ENCODE measurements around the gene TRPV4.
A peak's percentile ranks its signal among the peaks of the same experiment; 100 is the strongest.
"Not testable (repeated sequence)": the region's sequence is repeated elsewhere in the genome, so short reads cannot be mapped to it uniquely, and the experiment has no call there.

TRPV4 gene

DNA sequence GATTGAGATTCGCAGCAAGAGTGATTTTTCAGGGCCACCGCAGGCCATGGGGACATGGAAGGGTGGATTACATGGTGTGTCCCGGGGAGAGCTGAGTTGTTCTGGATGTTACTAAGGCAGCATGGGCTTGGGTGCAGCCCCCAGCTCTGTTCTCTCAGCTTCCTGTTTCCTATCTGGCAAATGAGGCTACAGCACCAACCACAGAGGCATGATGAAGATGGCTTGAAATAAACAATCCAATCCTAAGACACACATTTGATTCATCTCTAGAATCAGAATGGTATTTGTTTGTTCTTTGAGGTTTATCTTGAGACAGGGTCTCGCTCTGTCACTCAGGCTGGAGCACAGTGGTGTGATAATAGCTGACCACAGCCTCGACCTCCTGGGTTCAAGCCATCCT is 25.6 kb upstream of the TRPV4 start:
- H3K36me3 ChIP-seq (ENCODE audit: control insufficient read depth in 4 of 4, insufficient read depth in 4 of 4, low read length in 3 of 4) = peaks cover 5 to 38% (median 25%) of the 10 kb centered on the region in 4 experiments
- 96% methylated on average over 4 of the region's 5 CpGs for WGBS (ENCODE audit: insufficient coverage)
- ChIA-PET CTCF (interaction anchor here (0.9 to 1.6 kb wide), 3 partner anchors 12 to 23 kb away, joined by 3 to 5 read pairs (median 3); no protein-coding TSS in a partner anchor), POLR2A (interaction anchor here (0.8 kb wide), 1 partner anchor 10 kb away, joined by 3 read pairs; no protein-coding TSS in a partner anchor)
- H3K4me3 ChIP-seq (ENCODE audit: control insufficient read depth in 1 of 7, extremely low read depth in 1 of 7, insufficient read depth in 4 of 7, low read depth in 2 of 7, low read length in 6 of 7) = no peak overlapping the region
- no peaks in the 10 kb centered on the region for H3K27me3 ChIP-seq (replicated peaks in 2 of 5; ENCODE audit: control insufficient read depth in 4 of 5, insufficient read depth in 5 of 5, low read length in 4 of 5)
- H3K4me1 ChIP-seq (ENCODE audit: control extremely low read depth in 1 of 4, control insufficient read depth in 4 of 4, insufficient read depth in 4 of 4, low read length in 3 of 4) = no peaks in the 10 kb centered on the region
- H3K9me3 ChIP-seq (ENCODE audit: control extremely low read depth in 1 of 5, control insufficient read depth in 4 of 5, insufficient read depth in 2 of 5, low read depth in 1 of 5, low read length in 4 of 5) = no peaks in the 10 kb centered on the region
- DNase-seq = peak in 1 of 3 donors; percentile 15
- no peak overlapping the region for H3K27ac ChIP-seq (ENCODE audit: insufficient read depth in 1 of 2, low read depth in 1 of 2, low read length in 2 of 2, poor library complexity in 1 of 2, severe bottlenecking in 2 of 2)

DNA sequence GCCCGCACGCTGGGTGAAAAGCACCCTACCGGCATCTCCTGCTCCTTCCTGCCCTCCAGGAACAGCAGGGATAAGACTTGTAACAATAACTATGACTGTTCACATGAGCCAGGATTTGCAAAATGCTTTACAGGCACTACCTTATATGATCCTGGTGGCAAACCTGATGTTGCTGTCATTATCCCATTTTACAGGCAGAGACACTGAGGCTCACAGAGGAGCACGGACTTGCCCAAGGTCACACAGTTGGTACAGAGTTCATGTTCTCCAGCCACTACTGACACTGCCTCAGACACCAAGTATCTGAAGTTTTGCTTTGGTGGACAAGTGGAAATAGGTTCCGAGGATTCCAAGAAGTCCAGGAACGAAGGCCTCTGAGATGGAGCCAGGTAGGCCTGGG is 24.5 kb upstream of the TRPV4 start:
- no peaks in the 10 kb centered on the region for H3K4me1 ChIP-seq (ENCODE audit: control extremely low read depth in 1 of 4, control insufficient read depth in 4 of 4, insufficient read depth in 4 of 4, low read length in 3 of 4)
- peaks cover 8 to 38% (median 26%) of the 10 kb centered on the region in 4 experiments for H3K36me3 ChIP-seq (ENCODE audit: control insufficient read depth in 4 of 4, insufficient read depth in 4 of 4, low read length in 3 of 4)

DNA sequence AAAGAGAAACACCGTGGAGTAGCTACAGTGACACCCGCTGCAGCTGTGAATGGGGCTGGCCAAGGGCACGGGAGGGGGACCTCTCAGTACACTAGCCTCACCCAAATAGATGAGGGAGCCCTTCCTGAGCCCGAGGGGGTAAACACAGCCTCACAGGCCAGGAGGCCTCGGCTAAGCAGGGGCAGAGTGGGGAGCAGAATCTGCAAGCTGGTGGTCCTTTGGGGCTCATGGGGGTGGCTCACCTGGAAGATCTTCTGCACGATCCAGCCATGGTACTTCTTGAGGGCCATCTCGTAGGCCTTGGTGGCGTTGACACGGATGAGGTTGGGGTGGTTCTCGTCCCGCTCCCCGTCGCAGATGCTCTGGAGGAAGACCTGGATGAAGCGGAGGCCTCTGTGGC is 22.2 kb upstream of the TRPV4 start:
- no peak for DNase-seq
- 97% methylated on average over 13 of the region's 14 CpGs for WGBS (ENCODE audit: insufficient coverage)
- Histone ChIP-seq H3K9me3 (ENCODE audit: control extremely low read depth in 1 of 5, control insufficient read depth in 4 of 5, insufficient read depth in 2 of 5, low read depth in 1 of 5, low read length in 4 of 5) (no peaks in the 10 kb centered on the region), H3K36me3 (ENCODE audit: control insufficient read depth in 4 of 4, insufficient read depth in 4 of 4, low read length in 3 of 4) (peaks cover 10 to 39% (median 22%) of the 10 kb centered on the region in 4 experiments), H3K4me1 (ENCODE audit: control extremely low read depth in 1 of 4, control insufficient read depth in 4 of 4, insufficient read depth in 4 of 4, low read length in 3 of 4) (no peaks in the 10 kb centered on the region), H3K27me3 (replicated peaks in 2 of 5; ENCODE audit: control insufficient read depth in 4 of 5, insufficient read depth in 5 of 5, low read length in 4 of 5) (no peaks in the 10 kb centered on the region), H3K4me3 (ENCODE audit: control insufficient read depth in 1 of 7, extremely low read depth in 1 of 7, insufficient read depth in 4 of 7, low read depth in 2 of 7, low read length in 6 of 7) (no peak overlapping the region), H3K27ac (ENCODE audit: insufficient read depth in 1 of 2, low read depth in 1 of 2, low read length in 2 of 2, poor library complexity in 1 of 2, severe bottlenecking in 2 of 2) (no peak overlapping the region)
- ChIA-PET CTCF (interaction anchor here (1.8 to 4.8 kb wide), 4 partner anchors 10 to 75 kb away, joined by 6 to 47 read pairs (median 14); no protein-coding TSS in a partner anchor), POLR2A (interaction anchor here (0.6 kb wide), 1 partner anchor 13 kb away, joined by 3 read pairs; no protein-coding TSS in a partner anchor)

More for the DNA sequence above, 24.5 kb upstream of the TRPV4 start:
- Histone ChIP-seq H3K4me3 (ENCODE audit: control insufficient read depth in 1 of 7, extremely low read depth in 1 of 7, insufficient read depth in 4 of 7, low read depth in 2 of 7, low read length in 6 of 7) (no peak overlapping the region), H3K27ac (ENCODE audit: insufficient read depth in 1 of 2, low read depth in 1 of 2, low read length in 2 of 2, poor library complexity in 1 of 2, severe bottlenecking in 2 of 2) (no peak overlapping the region), H3K27me3 (replicated peaks in 2 of 5; ENCODE audit: control insufficient read depth in 4 of 5, insufficient read depth in 5 of 5, low read length in 4 of 5) (no peaks in the 10 kb centered on the region), H3K9me3 (ENCODE audit: control extremely low read depth in 1 of 5, control insufficient read depth in 4 of 5, insufficient read depth in 2 of 5, low read depth in 1 of 5, low read length in 4 of 5) (no peaks in the 10 kb centered on the region)
- CTCF ChIA-PET = interaction anchor here (0.8 to 0.9 kb wide), 2 partner anchors 12 to 24 kb away, joined by 3 to 4 read pairs; no protein-coding TSS in a partner anchor
- POLR2A ChIA-PET = no interaction called here
- WGBS (ENCODE audit: insufficient coverage) = 100% methylated on average over 6 of the region's 6 CpGs
- DNase-seq = no peak

DNA sequence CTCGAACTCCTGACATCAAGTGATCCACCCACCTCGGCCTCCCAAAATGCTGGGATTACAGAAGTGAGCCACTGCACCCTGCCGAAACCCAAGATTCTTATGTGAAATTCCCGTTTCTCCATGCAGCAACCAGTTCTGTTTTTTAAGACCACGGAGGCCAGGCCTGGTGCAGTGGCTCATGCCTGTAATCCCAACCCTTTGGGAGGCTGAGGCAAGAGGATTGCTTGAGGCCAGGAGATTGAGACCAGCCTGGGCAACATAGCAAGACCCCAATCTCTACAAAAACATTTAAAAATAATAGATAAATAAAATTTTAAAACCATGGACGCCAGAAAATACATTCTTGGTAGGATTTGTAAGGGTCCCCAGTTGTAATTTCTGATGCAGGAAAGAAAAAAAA is 17.3 kb upstream of the TRPV4 start:
- WGBS (ENCODE audit: insufficient coverage) = 97% methylated on average over 5 of the region's 6 CpGs
- H3K27ac ChIP-seq (ENCODE audit: insufficient read depth in 1 of 2, low read depth in 1 of 2, low read length in 2 of 2, poor library complexity in 1 of 2, severe bottlenecking in 2 of 2); H3K4me1 ChIP-seq (ENCODE audit: control extremely low read depth in 1 of 4, control insufficient read depth in 4 of 4, insufficient read depth in 4 of 4, low read length in 3 of 4); H3K27me3 ChIP-seq (replicated peaks in 2 of 5; ENCODE audit: control insufficient read depth in 4 of 5, insufficient read depth in 5 of 5, low read length in 4 of 5); POLR2A ChIA-PET; DNase-seq; H3K4me3 ChIP-seq (ENCODE audit: control insufficient read depth in 1 of 7, extremely low read depth in 1 of 7, insufficient read depth in 4 of 7, low read depth in 2 of 7, low read length in 6 of 7); H3K9me3 ChIP-seq (ENCODE audit: control extremely low read depth in 1 of 5, control insufficient read depth in 4 of 5, insufficient read depth in 2 of 5, low read depth in 1 of 5, low read length in 4 of 5); CTCF ChIA-PET: not testable (repeated sequence)
- peaks cover 7 to 18% (median 13%) of the 10 kb centered on the region in 4 experiments for H3K36me3 ChIP-seq (ENCODE audit: control insufficient read depth in 4 of 4, insufficient read depth in 4 of 4, low read length in 3 of 4)

DNA sequence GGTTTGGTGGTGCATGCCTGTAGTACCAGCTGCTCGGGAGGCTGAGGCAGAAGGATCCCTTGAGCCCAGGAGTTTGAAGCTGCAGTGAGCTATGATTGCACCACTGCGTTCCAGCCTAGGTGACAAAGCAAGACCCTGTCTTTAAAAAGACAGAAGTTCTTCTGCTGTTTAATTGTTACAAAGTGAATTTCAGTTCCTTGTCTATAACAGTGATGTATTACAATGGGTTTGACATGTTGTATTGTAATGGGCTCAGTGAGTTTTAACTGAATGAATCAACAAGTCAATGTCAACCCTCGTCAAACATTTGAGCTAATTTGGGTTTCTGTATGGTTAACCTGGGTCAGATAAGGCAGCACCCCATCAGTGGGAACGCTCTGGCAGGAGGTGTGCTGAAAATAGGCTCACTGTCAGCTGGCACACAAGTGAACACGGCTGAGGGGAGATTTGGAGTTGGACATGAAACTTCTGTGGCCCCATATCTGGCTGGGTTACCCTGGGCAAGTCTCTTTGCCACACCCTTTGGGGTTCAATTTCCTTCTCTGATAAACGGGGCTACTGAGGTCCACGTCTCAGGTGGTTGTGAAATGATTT is 14.0 kb upstream of the TRPV4 start:
- Histone ChIP-seq H3K4me1 (ENCODE audit: control extremely low read depth in 1 of 4, control insufficient read depth in 4 of 4, insufficient read depth in 4 of 4, low read length in 3 of 4) (peaks cover 1 to 8% (median 4%) of the 10 kb centered on the region in 4 experiments), H3K27ac (ENCODE audit: insufficient read depth in 1 of 2, low read depth in 1 of 2, low read length in 2 of 2, poor library complexity in 1 of 2, severe bottlenecking in 2 of 2) (no peak overlapping the region), H3K9me3 (ENCODE audit: control extremely low read depth in 1 of 5, control insufficient read depth in 4 of 5, insufficient read depth in 2 of 5, low read depth in 1 of 5, low read length in 4 of 5) (no peaks in the 10 kb centered on the region), H3K36me3 (ENCODE audit: control insufficient read depth in 4 of 4, insufficient read depth in 4 of 4, low read length in 3 of 4) (peaks cover 0 to 3% (median under 1%) of the 10 kb centered on the region in 4 experiments), H3K4me3 (ENCODE audit: control insufficient read depth in 1 of 7, extremely low read depth in 1 of 7, insufficient read depth in 4 of 7, low read depth in 2 of 7, low read length in 6 of 7) (no peak overlapping the region), H3K27me3 (replicated peaks in 2 of 5; ENCODE audit: control insufficient read depth in 4 of 5, insufficient read depth in 5 of 5, low read length in 4 of 5) (no peaks in the 10 kb centered on the region)
- CTCF ChIA-PET = interaction anchor here (0.7 to 5.8 kb wide), 4 partner anchors 10 to 81 kb away, joined by 3 to 57 read pairs (median 8); no protein-coding TSS in a partner anchor
- POLR2A ChIA-PET = interaction anchor here (0.6 kb wide), 1 partner anchor 24 kb away, joined by 5 read pairs; no protein-coding TSS in a partner anchor
- DNase-seq = no peak
- 85% methylated on average over 4 of the region's 7 CpGs for WGBS (ENCODE audit: insufficient coverage)

DNA sequence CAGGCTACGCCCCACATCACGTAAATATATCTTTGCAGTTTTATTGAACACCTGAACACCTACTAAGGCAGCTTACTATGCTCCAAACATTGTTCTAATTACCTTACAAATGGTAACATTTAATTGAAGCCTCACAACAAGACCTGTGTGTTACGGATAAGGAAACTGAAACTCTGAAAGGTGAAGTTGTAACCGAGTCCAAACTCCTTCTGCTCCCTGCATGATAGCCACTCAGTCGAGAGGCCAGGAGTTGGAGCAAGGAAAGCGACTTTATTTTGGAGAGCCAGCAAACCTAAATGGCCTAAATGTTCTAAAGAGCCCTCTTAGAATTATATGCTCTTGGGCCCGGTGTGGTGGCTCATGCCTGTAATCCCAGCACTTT is 12.6 kb upstream of the TRPV4 start:
- DNase-seq = no peak
- ChIA-PET POLR2A (interaction anchor here (0.6 kb wide), 2 partner anchors 42 to 147 kb away, joined by 3 read pairs; no protein-coding TSS in a partner anchor), CTCF (interaction anchor here (0.6 to 5.8 kb wide), 17 partner anchors 9 to 344 kb away, joined by 3 to 57 read pairs (median 4); partner anchors contain the start of genes GLTP and TRPV4)
- Histone ChIP-seq H3K36me3 (ENCODE audit: control insufficient read depth in 4 of 4, insufficient read depth in 4 of 4, low read length in 3 of 4) (no peaks in the 10 kb centered on the region), H3K4me1 (ENCODE audit: control extremely low read depth in 1 of 4, control insufficient read depth in 4 of 4, insufficient read depth in 4 of 4, low read length in 3 of 4) (peaks cover 1 to 8% (median 4%) of the 10 kb centered on the region in 4 experiments), H3K27me3 (replicated peaks in 2 of 5; ENCODE audit: control insufficient read depth in 4 of 5, insufficient read depth in 5 of 5, low read length in 4 of 5) (no peaks in the 10 kb centered on the region), H3K27ac (ENCODE audit: insufficient read depth in 1 of 2, low read depth in 1 of 2, low read length in 2 of 2, poor library complexity in 1 of 2, severe bottlenecking in 2 of 2) (no peak overlapping the region), H3K9me3 (ENCODE audit: control extremely low read depth in 1 of 5, control insufficient read depth in 4 of 5, insufficient read depth in 2 of 5, low read depth in 1 of 5, low read length in 4 of 5) (no peaks in the 10 kb centered on the region), H3K4me3 (ENCODE audit: control insufficient read depth in 1 of 7, extremely low read depth in 1 of 7, insufficient read depth in 4 of 7, low read depth in 2 of 7, low read length in 6 of 7) (peak overlapping the region in 2 of 7 experiments; percentile 29 to 43)
- WGBS (ENCODE audit: insufficient coverage) = 96% methylated on average over 7 of the region's 7 CpGs

Data from common myeloid progenitor, CD34-positive (primary cell).